T follicular helper cell (primary cell): ENCODE data around the gene ZNF394.

ENCODE experiments used
- DNase-seq: peaks from one replicate; pipeline ENCODE4 v3.0.0-alpha.2; 2020; ENCODE audit warnings: low read depth

The ZNF394 gene

DNA sequence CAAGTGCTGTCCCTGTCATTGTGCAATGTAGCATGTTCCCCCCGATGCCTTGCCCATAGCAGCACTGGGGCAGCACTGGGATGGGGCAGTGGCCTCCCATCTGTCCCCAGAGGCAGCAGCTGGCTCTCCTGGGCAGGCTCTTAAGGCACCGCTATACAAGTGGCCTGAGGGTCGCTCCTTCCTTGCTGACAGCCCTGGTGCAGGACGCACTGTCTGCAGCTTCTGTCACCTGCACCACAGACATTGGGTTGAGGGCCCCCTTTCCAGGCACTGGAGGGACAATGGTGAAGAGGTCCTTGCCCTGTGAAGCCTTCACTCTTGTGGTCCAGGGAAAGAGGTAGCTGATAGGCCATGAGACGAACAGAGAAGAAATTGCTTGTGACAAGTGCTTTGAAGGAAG lies 50.8 kb downstream of the ZNF394 start:
- DNase-seq: no peak

DNA sequence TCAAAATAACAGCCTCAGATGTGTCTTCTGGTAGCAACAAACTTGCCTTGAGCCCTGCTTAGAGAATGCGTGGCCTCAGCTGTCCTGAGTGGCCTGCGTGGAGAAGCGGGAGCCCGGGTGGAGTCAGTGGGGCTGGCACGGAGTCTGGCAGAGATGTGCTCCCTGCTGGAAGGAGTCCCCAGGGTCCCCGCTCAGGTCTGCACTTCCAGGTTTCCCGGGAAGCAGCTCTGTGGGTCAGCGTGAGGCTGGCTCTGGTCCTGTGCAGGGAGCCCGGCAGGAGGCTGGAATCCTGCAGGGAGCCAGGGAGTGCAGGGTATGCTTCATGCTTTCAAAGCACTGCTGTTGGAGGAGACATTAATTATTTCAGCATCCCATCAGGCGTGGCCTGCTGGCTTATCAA lies 51.2 kb downstream of the ZNF394 start:
- no peak for DNase-seq

DNA sequence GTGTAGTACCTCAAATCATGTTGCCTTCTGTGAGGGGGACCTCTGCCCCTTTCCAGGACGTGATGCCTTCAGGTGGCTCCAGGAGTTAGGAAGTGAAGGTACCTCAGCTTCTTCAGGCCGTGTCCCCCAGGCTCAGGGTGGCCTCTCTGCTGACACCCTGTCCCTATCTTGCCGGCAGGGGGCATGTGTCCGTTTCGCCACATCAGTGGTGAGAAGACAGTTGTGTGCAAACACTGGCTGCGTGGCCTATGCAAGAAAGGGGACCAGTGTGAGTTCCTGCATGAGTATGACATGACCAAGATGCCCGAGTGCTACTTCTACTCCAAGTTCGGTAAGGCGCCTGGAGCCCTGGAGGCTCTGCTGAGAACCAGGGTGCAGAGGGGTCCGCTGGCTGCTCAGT lies 52.1 kb downstream of the ZNF394 start:
- DNase-seq: no peak

DNA sequence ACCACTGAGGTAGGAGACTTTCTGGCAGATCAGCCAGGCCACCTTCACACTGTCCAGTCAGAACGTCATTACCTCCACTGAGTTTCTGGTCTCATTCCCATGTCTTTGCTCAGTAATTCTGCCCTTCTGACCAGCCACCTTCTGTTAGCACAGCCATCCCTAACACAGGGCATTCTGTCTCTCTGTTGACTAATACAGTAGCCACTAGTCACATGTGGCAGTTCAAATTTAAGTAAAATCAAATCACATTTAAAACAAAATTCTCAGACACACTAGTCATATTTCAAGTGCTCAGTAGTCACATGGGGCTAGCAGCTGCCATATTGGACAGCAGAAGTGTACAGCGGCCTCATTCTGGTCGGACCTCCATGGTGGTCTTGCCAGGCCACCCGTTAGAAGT lies 54.0 kb downstream of the ZNF394 start:
- no peak for DNase-seq
